ENCODE measurements around the gene ZFAND2A. TPM values are rescaled to one million over a fixed set of nuclear protein-coding genes. Genes with fewer than 3 reads are reported as not detected.

ZFAND2A gene
- total and polyA plus RNA-seq, 7 donors, result 21.6 to 231 (median 28.2) TPM

- intact Hi-C loops (cut with DNase I), result loop anchor here (5.0 kb wide), 1 partner anchor 50 kb away; the partner anchor contains the start of gene GPER1
- H3K27ac ChIP-seq, result no peak overlapping the region
- WGBS, 2 donors, result 18 to 26% methylated on average over 9 of the region's 9 CpGs
- TF ChIP-seq CTCF (IDR thresholded peaks at IDR 0.05) (no peak), EP300 (IDR thresholded peaks at IDR 0.05) (no peak), POLR2A (IDR thresholded peaks at IDR 0.05) (no peak), POLR2AphosphoS5 (IDR thresholded peaks at IDR 0.05) (no peak)
- H3K9me3 ChIP-seq, result no peaks in the 10 kb centered on the region
- no peaks in the 10 kb centered on the region for H3K36me3 ChIP-seq
- peak; percentile 27 for DNase-seq
- H3K27me3 ChIP-seq, result no peaks in the 10 kb centered on the region
- H3K4me1 ChIP-seq, result peaks cover 0 to 19% (median 16%) of the 10 kb centered on the region in 4 donors
- peak overlapping the region; percentile 57 to 86 (median 68) for H3K4me3 ChIP-seq
Measured at GRCh38 chr7:1136841-1137516, 23.0 kb downstream of the ZFAND2A start.

- peak; percentile 25 for DNase-seq
- no peaks in the 10 kb centered on the region for H3K9me3 ChIP-seq
- H3K27me3 ChIP-seq, result no peaks in the 10 kb centered on the region
- intact Hi-C loops (cut with DNase I), result loop anchor here (5.0 kb wide), 1 partner anchor 48 kb away; the partner anchor contains the start of gene GPER1
- no peaks in the 10 kb centered on the region for H3K36me3 ChIP-seq
- whole genome bisulfite sequencing, 2 donors, result 90 to 91% methylated on average over 7 of the region's 7 CpGs
- TF ChIP-seq POLR2AphosphoS5 (IDR thresholded peaks at IDR 0.05), result no peak
- no peak overlapping the region for H3K27ac ChIP-seq
- H3K4me3 ChIP-seq, result no peak overlapping the region
- peaks cover 0 to 19% (median 16%) of the 10 kb centered on the region in 4 donors for H3K4me1 ChIP-seq
Measured at GRCh38 chr7:1134951-1135350, 25.0 kb downstream of the ZFAND2A start.

GRCh38 chr7:1131471-1132265, 28.3 kb downstream of the ZFAND2A start:
- Histone ChIP-seq H3K4me3 (no peak overlapping the region), H3K4me1 (peaks cover 0 to 2% (median 1%) of the 10 kb centered on the region in 4 donors), H3K9me3 (no peaks in the 10 kb centered on the region), H3K27ac (no peak overlapping the region), H3K27me3 (no peaks in the 10 kb centered on the region), H3K36me3 (no peaks in the 10 kb centered on the region)
- WGBS, 2 donors, result 62 to 80% methylated on average over 2 of the region's 2 CpGs
- intact Hi-C loops (cut with DNase I), result no loop called here
- DNase-seq, result no peak
- TF ChIP-seq CTCF (IDR thresholded peaks at IDR 0.05), result no peak
- TF ChIP-seq POLR2A (IDR thresholded peaks at IDR 0.05), result no peak
- no peak for TF ChIP-seq EP300 (IDR thresholded peaks at IDR 0.05)
- no peak for TF ChIP-seq POLR2AphosphoS5 (IDR thresholded peaks at IDR 0.05)

GRCh38 chr7:1130021-1130990, 29.7 kb downstream of the ZFAND2A start:
- H3K4me3 ChIP-seq, result no peak overlapping the region
- H3K27ac ChIP-seq, result no peak overlapping the region
- no peak for DNase-seq
- WGBS, 2 donors, result 95 to 96% methylated on average over 26 of the region's 26 CpGs
- peaks cover 0 to 2% (median 0%) of the 10 kb centered on the region in 4 donors for H3K4me1 ChIP-seq
- H3K27me3 ChIP-seq, result no peaks in the 10 kb centered on the region
- peaks cover 0 to 5% (median 1%) of the 10 kb centered on the region in 4 donors for H3K36me3 ChIP-seq
- intact Hi-C loops (cut with DNase I), result no loop called here
- TF ChIP-seq CTCF (IDR thresholded peaks at IDR 0.05), result no peak
- no peak for TF ChIP-seq POLR2A (IDR thresholded peaks at IDR 0.05)
- TF ChIP-seq EP300 (IDR thresholded peaks at IDR 0.05), result no peak
- no peak for TF ChIP-seq POLR2AphosphoS5 (IDR thresholded peaks at IDR 0.05)
- no peaks in the 10 kb centered on the region for H3K9me3 ChIP-seq

All from sigmoid colon (tissue), 7 donors.